Measurements from ENCODE around the gene STXBP5. TPM values are rescaled to one million over a fixed set of nuclear protein-coding genes. Genes with fewer than 3 reads are reported as not detected.
A peak's percentile ranks its signal among the peaks of the same experiment; 100 is the strongest.
"Not testable (repeated sequence)": the region's sequence is repeated elsewhere in the genome, so short reads cannot be mapped to it uniquely, and the experiment has no call there.

Gene STXBP5
- total RNA-seq, 2 experiments from 2014 or later, result 9.4 to 9.5 TPM

GRCh38 chr6:147244832-147245231, 40.6 kb downstream of the STXBP5 start:
- Mint-ChIP-seq H3K27ac (no peak overlapping the region), H3K9me3 (no peaks in the 10 kb centered on the region), H3K36me3 (ENCODE audit: low read depth) (peaks cover 26% of the 10 kb centered on the region), H3K4me1 (ENCODE audit: low read depth) (peaks cover 8% of the 10 kb centered on the region), H3K4me3 (no peak overlapping the region), H3K27me3 (ENCODE audit: low read depth) (no peaks in the 10 kb centered on the region)
- CTCF ChIA-PET, result interaction anchor here (0.8 kb wide), 1 partner anchor 1703 kb away, joined by 3 read pairs; no protein-coding TSS in a partner anchor
- DNase-seq, result no peak
- intact Hi-C loops (cut with micrococcal nuclease), result no loop called here

- intact Hi-C loops (cut with micrococcal nuclease), result no loop called here
- Mint-ChIP-seq H3K4me3 (no peak overlapping the region), H3K36me3 (ENCODE audit: low read depth) (peaks cover 28% of the 10 kb centered on the region), H3K9me3 (no peaks in the 10 kb centered on the region), H3K4me1 (ENCODE audit: low read depth) (peaks cover 8% of the 10 kb centered on the region), H3K27me3 (ENCODE audit: low read depth) (no peaks in the 10 kb centered on the region), H3K27ac (no peak overlapping the region)
- CTCF ChIA-PET, result no interaction called here
- DNase-seq, result no peak
Measured at GRCh38 chr6:147245693-147246092, 41.5 kb downstream of the STXBP5 start.

- Mint-ChIP-seq H3K27ac (no peak overlapping the region), H3K27me3 (ENCODE audit: low read depth) (no peaks in the 10 kb centered on the region), H3K4me3 (no peak overlapping the region), H3K36me3 (ENCODE audit: low read depth) (peaks cover 37% of the 10 kb centered on the region), H3K4me1 (ENCODE audit: low read depth) (peaks cover 8% of the 10 kb centered on the region), H3K9me3 (peaks cover 2% of the 10 kb centered on the region)
- CTCF ChIA-PET, result no interaction called here
- intact Hi-C loops (cut with micrococcal nuclease), result no loop called here
- no peak for DNase-seq
Measured at GRCh38 chr6:147246853-147247635, 42.8 kb downstream of the STXBP5 start.

- intact Hi-C loops (cut with micrococcal nuclease), result no loop called here
- H3K4me3 Mint-ChIP-seq, result no peak overlapping the region
- H3K36me3 Mint-ChIP-seq (ENCODE audit: low read depth), result peaks cover 44% of the 10 kb centered on the region
- H3K4me1 Mint-ChIP-seq (ENCODE audit: low read depth), result peaks cover 11% of the 10 kb centered on the region
- H3K9me3 Mint-ChIP-seq, result peaks cover 13% of the 10 kb centered on the region
- DNase-seq, result no peak
- CTCF ChIA-PET, result interaction anchor here (0.6 kb wide), 1 partner anchor 366 kb away, joined by 3 read pairs; no protein-coding TSS in a partner anchor
- no peak overlapping the region for H3K27ac Mint-ChIP-seq
- H3K27me3 Mint-ChIP-seq (ENCODE audit: low read depth), result no peaks in the 10 kb centered on the region
Measured at GRCh38 chr6:147248859-147249258, 44.6 kb downstream of the STXBP5 start.

- Mint-ChIP-seq H3K4me3 (no peak overlapping the region), H3K27ac (no peak overlapping the region), H3K27me3 (ENCODE audit: low read depth) (no peaks in the 10 kb centered on the region), H3K36me3 (ENCODE audit: low read depth) (peaks cover 49% of the 10 kb centered on the region), H3K4me1 (ENCODE audit: low read depth) (peaks cover 9% of the 10 kb centered on the region), H3K9me3 (peaks cover 15% of the 10 kb centered on the region)
- intact Hi-C loops (cut with micrococcal nuclease), result no loop called here
- no peak for DNase-seq
- CTCF ChIA-PET, result no interaction called here
Measured at GRCh38 chr6:147251072-147251471, 46.9 kb downstream of the STXBP5 start.

- intact Hi-C loops (cut with micrococcal nuclease); H3K27me3 Mint-ChIP-seq (ENCODE audit: low read depth); H3K4me3 Mint-ChIP-seq; H3K4me1 Mint-ChIP-seq (ENCODE audit: low read depth); DNase-seq; H3K27ac Mint-ChIP-seq; CTCF ChIA-PET: not testable (repeated sequence)
- Mint-ChIP-seq H3K9me3 (peaks cover 15% of the 10 kb centered on the region), H3K36me3 (ENCODE audit: low read depth) (peaks cover 35% of the 10 kb centered on the region)
Measured at GRCh38 chr6:147254929-147255473, 50.8 kb downstream of the STXBP5 start.

- H3K4me3 Mint-ChIP-seq, result no peak overlapping the region
- peaks cover 7% of the 10 kb centered on the region for H3K4me1 Mint-ChIP-seq (ENCODE audit: low read depth)
- H3K9me3 Mint-ChIP-seq, result peaks cover 15% of the 10 kb centered on the region
- H3K27me3 Mint-ChIP-seq (ENCODE audit: low read depth), result no peaks in the 10 kb centered on the region
- intact Hi-C loops (cut with micrococcal nuclease), result no loop called here
- no peak for DNase-seq
- H3K27ac Mint-ChIP-seq, result no peak overlapping the region
- peaks cover 27% of the 10 kb centered on the region for H3K36me3 Mint-ChIP-seq (ENCODE audit: low read depth)
- CTCF ChIA-PET, result interaction anchor here (0.6 kb wide), 1 partner anchor 14 kb away, joined by 3 read pairs; no protein-coding TSS in a partner anchor
Measured at GRCh38 chr6:147255948-147256674, 51.9 kb downstream of the STXBP5 start.

- CTCF ChIA-PET, result no interaction called here
Measured at GRCh38 chr6:147257760-147258159, 53.5 kb downstream of the STXBP5 start.

GRCh38 chr6:147260091-147260490, 55.9 kb downstream of the STXBP5 start:
- H3K27me3 Mint-ChIP-seq (ENCODE audit: low read depth), result no peaks in the 10 kb centered on the region
- H3K4me1 Mint-ChIP-seq (ENCODE audit: low read depth), result peaks cover 1% of the 10 kb centered on the region
- DNase-seq, result no peak
- no peak overlapping the region for H3K27ac Mint-ChIP-seq
- H3K9me3 Mint-ChIP-seq, result no peaks in the 10 kb centered on the region
- no peak overlapping the region for H3K4me3 Mint-ChIP-seq
- H3K36me3 Mint-ChIP-seq (ENCODE audit: low read depth), result peaks cover 12% of the 10 kb centered on the region
- CTCF ChIA-PET, result no interaction called here
- intact Hi-C loops (cut with micrococcal nuclease), result no loop called here

More at GRCh38 chr6:147257760-147258159, 53.5 kb downstream of the STXBP5 start:
- Mint-ChIP-seq H3K4me1 (ENCODE audit: low read depth) (peaks cover 3% of the 10 kb centered on the region), H3K27me3 (ENCODE audit: low read depth) (no peaks in the 10 kb centered on the region), H3K9me3 (peaks cover 8% of the 10 kb centered on the region), H3K36me3 (ENCODE audit: low read depth) (peaks cover 17% of the 10 kb centered on the region), H3K27ac (no peak overlapping the region), H3K4me3 (no peak overlapping the region)
- no peak for DNase-seq
- intact Hi-C loops (cut with micrococcal nuclease), result no loop called here

GRCh38 chr6:147262946-147263345, 58.7 kb downstream of the STXBP5 start:
- CTCF ChIA-PET, result no interaction called here
- Mint-ChIP-seq H3K4me1 (ENCODE audit: low read depth) (peaks cover 6% of the 10 kb centered on the region), H3K9me3 (no peaks in the 10 kb centered on the region), H3K27ac (no peak overlapping the region), H3K4me3 (no peak overlapping the region), H3K36me3 (ENCODE audit: low read depth) (peaks cover 25% of the 10 kb centered on the region), H3K27me3 (ENCODE audit: low read depth) (no peaks in the 10 kb centered on the region)
- intact Hi-C loops (cut with micrococcal nuclease), result no loop called here
- DNase-seq, result no peak

- DNase-seq, result no peak
- Mint-ChIP-seq H3K27me3 (ENCODE audit: low read depth) (no peaks in the 10 kb centered on the region), H3K9me3 (no peaks in the 10 kb centered on the region), H3K36me3 (ENCODE audit: low read depth) (peaks cover 40% of the 10 kb centered on the region), H3K27ac (no peak overlapping the region), H3K4me3 (no peak overlapping the region), H3K4me1 (ENCODE audit: low read depth) (peaks cover 17% of the 10 kb centered on the region)
- CTCF ChIA-PET, result no interaction called here
- intact Hi-C loops (cut with micrococcal nuclease), result no loop called here
Measured at GRCh38 chr6:147266821-147267220, 62.6 kb downstream of the STXBP5 start.

- intact Hi-C loops (cut with micrococcal nuclease), result loop anchor here (1.0 to 2.0 kb wide), 6 partner anchors 15 to 417 kb away; no protein-coding TSS in a partner anchor
- H3K27ac Mint-ChIP-seq, result peak overlapping the region; percentile 64
Measured at GRCh38 chr6:147267658-147268057, 63.4 kb downstream of the STXBP5 start.

More at GRCh38 chr6:147267658-147268057, 63.4 kb downstream of the STXBP5 start:
- DNase-seq, result no peak
- peaks cover 44% of the 10 kb centered on the region for H3K36me3 Mint-ChIP-seq (ENCODE audit: low read depth)
- H3K27me3 Mint-ChIP-seq (ENCODE audit: low read depth), result no peaks in the 10 kb centered on the region
- H3K4me3 Mint-ChIP-seq, result no peak overlapping the region
- no peaks in the 10 kb centered on the region for H3K9me3 Mint-ChIP-seq
- peaks cover 17% of the 10 kb centered on the region for H3K4me1 Mint-ChIP-seq (ENCODE audit: low read depth)
- CTCF ChIA-PET, result no interaction called here
